Breast epithelium (tissue), 3 donors: ENCODE measurements around the gene ATG10.
"Not testable (repeated sequence)": the region's sequence is repeated elsewhere in the genome, so short reads cannot be mapped to it uniquely, and the experiment has no call there.

Source experiments
- POLR2A ChIP-seq: fragments of 450-650 bp; IDR thresholded peaks from one replicate; pipeline ENCODE4 v1.6.1; 2016; ENCODE audit warnings: antibody characterized with exemption, mild to moderate bottlenecking, moderate library complexity
- POLR2AphosphoS5 ChIP-seq, 3 donors: sonication (generic); formaldehyde crosslinking; IDR thresholded peaks; one replicate each; pipeline ENCODE4 v1.6.1; 2017; ENCODE audit warnings: antibody characterized with exemption in 3 of 3
- TF ChIP-seq, protein P1 (sequence below), 3 donors: fragments of 450-650 bp; IDR thresholded peaks; one replicate each; pipeline ENCODE4 v1.5.1; 2016 to 2017; ENCODE audit warnings: antibody characterized with exemption in 3 of 3, mild to moderate bottlenecking in 3 of 3, moderate library complexity in 3 of 3

DNA sequence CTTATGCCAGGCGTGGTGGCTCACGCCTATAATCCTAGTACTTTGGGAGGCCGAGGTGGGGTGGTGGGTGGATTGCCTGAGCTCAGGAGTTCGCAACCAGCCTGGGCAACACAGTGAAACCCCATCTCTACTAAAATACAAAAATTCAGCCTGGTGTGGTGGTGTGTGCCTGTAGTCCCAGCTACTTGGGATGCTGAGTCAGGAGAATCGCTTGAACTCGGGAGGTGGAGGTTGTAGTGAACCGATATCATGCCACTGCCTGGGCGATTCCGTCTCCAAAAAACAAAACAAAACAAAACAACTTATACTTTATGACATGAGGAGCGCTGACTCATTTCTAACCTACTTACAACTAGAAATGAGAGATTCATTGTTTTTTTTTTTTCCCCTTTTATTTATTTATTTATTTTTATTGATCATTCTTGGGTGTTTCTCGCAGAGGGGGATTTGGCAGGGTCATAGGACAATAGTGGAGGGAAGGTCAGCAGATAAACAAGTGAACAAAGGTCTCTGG lies 10.4 kb downstream of the ATG10 start:
- TF ChIP-seq POLR2AphosphoS5 (IDR thresholded peaks at IDR 0.05); POLR2A: not testable (repeated sequence)
- TF ChIP-seq, protein P1, sequence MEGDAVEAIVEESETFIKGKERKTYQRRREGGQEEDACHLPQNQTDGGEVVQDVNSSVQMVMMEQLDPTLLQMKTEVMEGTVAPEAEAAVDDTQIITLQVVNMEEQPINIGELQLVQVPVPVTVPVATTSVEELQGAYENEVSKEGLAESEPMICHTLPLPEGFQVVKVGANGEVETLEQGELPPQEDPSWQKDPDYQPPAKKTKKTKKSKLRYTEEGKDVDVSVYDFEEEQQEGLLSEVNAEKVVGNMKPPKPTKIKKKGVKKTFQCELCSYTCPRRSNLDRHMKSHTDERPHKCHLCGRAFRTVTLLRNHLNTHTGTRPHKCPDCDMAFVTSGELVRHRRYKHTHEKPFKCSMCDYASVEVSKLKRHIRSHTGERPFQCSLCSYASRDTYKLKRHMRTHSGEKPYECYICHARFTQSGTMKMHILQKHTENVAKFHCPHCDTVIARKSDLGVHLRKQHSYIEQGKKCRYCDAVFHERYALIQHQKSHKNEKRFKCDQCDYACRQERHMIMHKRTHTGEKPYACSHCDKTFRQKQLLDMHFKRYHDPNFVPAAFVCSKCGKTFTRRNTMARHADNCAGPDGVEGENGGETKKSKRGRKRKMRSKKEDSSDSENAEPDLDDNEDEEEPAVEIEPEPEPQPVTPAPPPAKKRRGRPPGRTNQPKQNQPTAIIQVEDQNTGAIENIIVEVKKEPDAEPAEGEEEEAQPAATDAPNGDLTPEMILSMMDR (IDR thresholded peaks at IDR 0.05), result not testable (repeated sequence)
